GM19023 (cell line): Measurements from ENCODE around the gene DIS3L2.
"Not testable (repeated sequence)": the region's sequence is repeated elsewhere in the genome, so short reads cannot be mapped to it uniquely, and the experiment has no call there.

Experiments used
- ATAC-seq: cut with Tn5 transposase; IDR thresholded peaks from one replicate; pipeline ENCODE4 v1.9.1; 2021; ENCODE audit warnings: mild to moderate bottlenecking, moderate library complexity; ENCODE audit not compliant: unreplicated experiment

DIS3L2 gene

GRCh38 chr2:232316461-232317330 is 355.2 kb downstream of the DIS3L2 start:
- no peak for ATAC-seq

- no peak for ATAC-seq
Observed at GRCh38 chr2:232318169-232318855, 356.8 kb downstream of the DIS3L2 start.

- no peak for ATAC-seq
Observed at GRCh38 chr2:232319067-232319802, 357.7 kb downstream of the DIS3L2 start.

- ATAC-seq, result no peak
Observed at GRCh38 chr2:232319803-232320442, 358.4 kb downstream of the DIS3L2 start.

GRCh38 chr2:232320443-232320803 is 358.9 kb downstream of the DIS3L2 start:
- no peak for ATAC-seq

GRCh38 chr2:232321156-232321816 is 359.8 kb downstream of the DIS3L2 start:
- ATAC-seq, result no peak

GRCh38 chr2:232321817-232322559 is 360.5 kb downstream of the DIS3L2 start:
- ATAC-seq, result no peak

GRCh38 chr2:232322560-232323327 is 361.2 kb downstream of the DIS3L2 start:
- ATAC-seq, result no peak

GRCh38 chr2:232323328-232323650 is 361.8 kb downstream of the DIS3L2 start:
- no peak for ATAC-seq

GRCh38 chr2:232323967-232324366 is 362.5 kb downstream of the DIS3L2 start:
- ATAC-seq, result not testable (repeated sequence)

GRCh38 chr2:232324778-232325177 is 363.3 kb downstream of the DIS3L2 start:
- ATAC-seq, result no peak

- no peak for ATAC-seq
Observed at GRCh38 chr2:232325324-232326273, 364.1 kb downstream of the DIS3L2 start.

GRCh38 chr2:232326274-232327104 is 365.0 kb downstream of the DIS3L2 start:
- not testable (repeated sequence) for ATAC-seq

GRCh38 chr2:232327105-232328031 is 365.9 kb downstream of the DIS3L2 start:
- no peak for ATAC-seq

- ATAC-seq, result no peak
Observed at GRCh38 chr2:232328032-232328422, 366.5 kb downstream of the DIS3L2 start.
